Lung (tissue), 12 donors: Measurements from ENCODE around the gene AUTS2. TPM values are rescaled to one million over a fixed set of nuclear protein-coding genes. Genes with fewer than 3 reads are reported as not detected.
A peak's percentile ranks its signal among the peaks of the same experiment; 100 is the strongest.

Experiments
- ATAC-seq: fragments of 200-7000 bp; cut with Tn5 transposase; one replicate; pipeline ENCODE4 v1.9.1; 2020; ENCODE audit warnings: moderate number of reproducible peaks; ENCODE audit not compliant: insufficient read depth, low FRiP score
- DNase-seq, 3 donors: peaks; one replicate each; pipeline ENCODE4 v3.0.0-alpha.2; 2013 to 2017
- H3K27ac ChIP-seq, 2 donors: one replicate each; pipeline ENCODE4 v1.5.1; 2013; ENCODE audit warnings: mild to moderate bottlenecking in 2 of 2, moderate library complexity in 2 of 2, control low read depth in 1 of 2, inconsistent platforms in 1 of 2, low read depth in 1 of 2, low read length in 1 of 2
- H3K27me3 ChIP-seq, 3 donors: one replicate each; pipeline ENCODE4 v1.5.1; 2013; ENCODE audit warnings: low read length in 2 of 3; ENCODE audit not compliant: control insufficient read depth in 3 of 3, insufficient read depth in 3 of 3
- H3K36me3 ChIP-seq, 4 donors: one replicate each; pipeline ENCODE4 v1.5.1; 2013; ENCODE audit warnings: low read length in 4 of 4, mild to moderate bottlenecking in 1 of 4, moderate library complexity in 1 of 4; ENCODE audit not compliant: control insufficient read depth in 4 of 4, insufficient read depth in 4 of 4
- H3K4me1 ChIP-seq, 5 donors: one replicate each; pipeline ENCODE4 v1.5.1; 2013; ENCODE audit warnings: low read length in 5 of 5, mild to moderate bottlenecking in 2 of 5, moderate library complexity in 1 of 5; ENCODE audit not compliant: control insufficient read depth in 5 of 5, insufficient read depth in 5 of 5
- H3K4me3 ChIP-seq: one replicate; pipeline ENCODE4 v1.5.1; 2013; ENCODE audit warnings: mild to moderate bottlenecking, control low read depth, moderate library complexity
- H3K9ac ChIP-seq, 2 donors: one replicate each; pipeline ENCODE4 v1.5.1; 2013; ENCODE audit warnings: low read length in 2 of 2, control low read depth in 1 of 2; ENCODE audit not compliant: insufficient read depth in 1 of 2
- H3K9me3 ChIP-seq, 4 donors: one replicate each; pipeline ENCODE4 v1.5.1; 2013; ENCODE audit warnings: low read length in 3 of 4, mild to moderate bottlenecking in 1 of 4, moderate library complexity in 1 of 4; ENCODE audit not compliant: control insufficient read depth in 4 of 4, insufficient read depth in 3 of 4
- CTCF ChIP-seq: IDR thresholded peaks from 2 replicates; pipeline ENCODE4 v1.5.1; 2012; ENCODE audit warnings: mild to moderate bottlenecking; ENCODE audit errors: control extremely low read depth, extremely low read depth
- WGBS, 2 donors: extraction: QIAGEN DNeasy Blood & Tissue Kit; methylation state at CpG; one replicate each; pipeline ENCODE4 v1.1.7; 2013; 5-methylcytosine and 5-hydroxymethylcytosine counted together
- polyA plus RNA-seq, 2 donors: library from polyadenylated mRNA; stranded (reverse); fragments of 200-250 nt; gene quantifications; one replicate each; pipeline ENCODE4 v1.2.1, GENCODE V29; 2013
- total RNA-seq, 2 donors: library from RNA; depleted of rRNA in 1 of 2; stranded (reverse); fragments of >200 nt in 1 of 2; gene quantifications; one replicate each; pipeline ENCODE4 v1.2.1, GENCODE V29; 2014 to 2021
- donor health status: control.
- donor health status: control.
- donor health status: Bipolar disorder and iron deficiency.
- donor health status: healthy.
- donor health status: DM: yes; HTN: yes; CAD: no.

The AUTS2 gene
- total and polyA plus RNA-seq, 4 donors = 11.8 to 115 (median 40.6) TPM

- Histone ChIP-seq H3K9me3 (no peaks in the 10 kb centered on the region), H3K27me3 (no peaks in the 10 kb centered on the region), H3K4me3 (no peak overlapping the region), H3K27ac (no peak overlapping the region), H3K36me3 (no peaks in the 10 kb centered on the region), H3K4me1 (peaks cover 0 to 4% (median 0%) of the 10 kb centered on the region in 5 donors), H3K9ac (no peak overlapping the region)
- 81 to 91% methylated on average over 2 of the region's 2 CpGs for WGBS, 2 donors
- TF ChIP-seq CTCF = no peak
- ATAC-seq (no peak), DNase-seq (no peak)
Measured at GRCh38 chr7:70667406-70667805, 1069.1 kb downstream of the AUTS2 start.

GRCh38 chr7:70668606-70669358, 1070.5 kb downstream of the AUTS2 start:
- Histone ChIP-seq H3K36me3 (no peaks in the 10 kb centered on the region), H3K9me3 (no peaks in the 10 kb centered on the region), H3K27me3 (no peaks in the 10 kb centered on the region), H3K27ac (no peak overlapping the region), H3K4me3 (no peak overlapping the region), H3K4me1 (peaks cover 0 to 4% (median 0%) of the 10 kb centered on the region in 5 donors), H3K9ac (no peak overlapping the region)
- no peak for ATAC-seq
- 81 to 84% methylated on average over 16 of the region's 16 CpGs for WGBS, 2 donors
- DNase-seq = peak in 1 of 3 donors; percentile 19
- TF ChIP-seq CTCF = no peak

GRCh38 chr7:70669854-70670253, 1071.6 kb downstream of the AUTS2 start:
- WGBS, 2 donors = 89 to 91% methylated on average over 8 of the region's 8 CpGs
- H3K27me3 ChIP-seq = no peaks in the 10 kb centered on the region
- peaks cover 0 to 4% (median 0%) of the 10 kb centered on the region in 5 donors for H3K4me1 ChIP-seq
- no peak for DNase-seq
- H3K4me3 ChIP-seq = no peak overlapping the region
- H3K36me3 ChIP-seq = no peaks in the 10 kb centered on the region
- no peak overlapping the region for H3K27ac ChIP-seq
- TF ChIP-seq CTCF = no peak
- no peak for ATAC-seq
- no peaks in the 10 kb centered on the region for H3K9me3 ChIP-seq
- H3K9ac ChIP-seq = no peak overlapping the region

GRCh38 chr7:70670288-70670687, 1072.0 kb downstream of the AUTS2 start:
- no peaks in the 10 kb centered on the region for H3K9me3 ChIP-seq
- TF ChIP-seq CTCF = no peak
- H3K27me3 ChIP-seq = no peaks in the 10 kb centered on the region
- ATAC-seq = no peak
- no peak overlapping the region for H3K27ac ChIP-seq
- H3K4me1 ChIP-seq = peaks cover 0 to 4% (median 0%) of the 10 kb centered on the region in 5 donors
- H3K9ac ChIP-seq = no peak overlapping the region
- no peaks in the 10 kb centered on the region for H3K36me3 ChIP-seq
- H3K4me3 ChIP-seq = no peak overlapping the region
- WGBS, 2 donors = 87 to 89% methylated on average over 7 of the region's 7 CpGs
- DNase-seq = no peak
